ENCODE data around the gene RNMT. TPM values are rescaled to one million over a fixed set of nuclear protein-coding genes. Genes with fewer than 3 reads are reported as not detected.
"Not testable (repeated sequence)": the region's sequence is repeated elsewhere in the genome, so short reads cannot be mapped to it uniquely, and the experiment has no call there.

RNMT gene
- total RNA-seq, 1 experiment from 2014 or later: 30.1 TPM

DNA sequence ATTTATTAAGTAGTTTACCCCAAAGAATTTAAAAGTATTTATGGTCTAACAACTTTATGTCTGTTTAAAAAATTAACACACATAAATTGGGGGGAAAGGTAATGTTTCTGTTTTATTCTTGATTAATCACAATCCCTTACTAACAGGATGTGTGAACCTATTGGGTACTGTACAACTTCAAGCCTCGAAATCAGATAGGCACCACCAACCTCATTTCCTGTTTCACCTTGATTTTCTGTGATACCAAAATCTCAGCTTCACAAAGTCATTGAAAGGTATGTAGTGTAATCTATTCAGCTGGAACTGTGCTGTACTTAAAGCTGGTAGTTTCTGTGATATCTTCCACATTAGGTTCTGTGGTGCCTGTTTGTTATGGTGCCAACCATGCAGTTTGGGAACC, 4.0 kb downstream of the RNMT start:
- DNase-seq (ENCODE audit: extremely low read depth, low read depth): no peak

DNA sequence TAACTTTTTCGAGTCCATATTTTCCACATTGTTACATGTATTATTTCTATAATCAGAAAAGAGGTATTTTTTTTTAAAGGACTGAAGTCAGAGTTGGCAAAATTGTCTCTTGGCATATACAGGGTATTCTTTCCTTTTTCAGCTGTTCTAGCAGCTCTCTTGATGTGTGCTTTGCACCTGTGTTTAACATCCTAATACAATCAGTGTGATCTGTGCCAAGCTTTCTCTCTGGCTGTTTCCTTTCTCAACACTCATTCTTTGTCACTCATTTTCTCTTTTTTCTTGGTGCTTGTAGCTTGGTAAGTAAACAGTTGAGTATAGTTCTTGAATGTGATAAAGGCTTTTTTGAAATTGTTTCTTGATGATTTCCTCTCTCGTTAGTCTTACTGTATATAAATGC, 9.2 kb downstream of the RNMT start:
- DNase-seq (ENCODE audit: extremely low read depth, low read depth): no peak

DNA sequence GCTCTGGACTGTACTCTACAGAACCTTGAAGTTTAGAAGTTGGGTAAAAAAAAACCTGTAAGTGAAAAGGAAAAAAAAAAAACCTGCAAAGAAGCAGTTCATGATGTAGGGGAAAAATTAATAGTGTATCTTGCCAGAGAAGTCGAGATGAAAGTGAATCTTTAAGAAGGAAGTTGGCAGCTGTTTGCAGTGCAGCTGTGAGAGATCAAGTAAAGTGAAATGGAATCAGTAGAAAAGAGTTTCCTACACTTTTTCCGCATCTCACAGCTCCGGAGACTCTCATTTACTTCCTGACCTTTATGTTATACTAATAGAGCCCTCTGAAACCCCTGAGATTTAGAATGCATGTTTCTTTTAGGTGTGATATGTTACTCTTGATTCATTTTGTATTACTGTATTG, 19.2 kb downstream of the RNMT start:
- no peak for DNase-seq (ENCODE audit: extremely low read depth, low read depth)

DNA sequence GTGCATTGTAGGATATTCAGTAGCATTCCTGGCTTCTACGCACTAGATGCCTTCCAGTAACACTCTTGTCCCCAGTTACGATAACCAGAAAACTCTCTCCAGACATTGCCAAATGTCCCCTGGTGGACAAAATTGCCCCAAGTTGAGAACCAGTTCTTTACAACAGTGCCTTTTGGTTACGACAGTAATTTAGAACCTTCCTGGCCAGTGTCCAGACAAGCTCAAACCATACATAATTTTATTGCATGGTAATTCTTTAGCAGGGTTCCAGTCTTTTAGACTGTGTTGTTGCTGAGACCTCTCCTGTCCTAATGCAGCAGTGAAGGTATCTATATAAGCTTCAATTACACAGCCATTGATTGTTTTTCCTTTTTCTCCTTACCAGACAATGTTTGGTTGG, 20.2 kb downstream of the RNMT start:
- no peak for DNase-seq (ENCODE audit: extremely low read depth, low read depth)

DNA sequence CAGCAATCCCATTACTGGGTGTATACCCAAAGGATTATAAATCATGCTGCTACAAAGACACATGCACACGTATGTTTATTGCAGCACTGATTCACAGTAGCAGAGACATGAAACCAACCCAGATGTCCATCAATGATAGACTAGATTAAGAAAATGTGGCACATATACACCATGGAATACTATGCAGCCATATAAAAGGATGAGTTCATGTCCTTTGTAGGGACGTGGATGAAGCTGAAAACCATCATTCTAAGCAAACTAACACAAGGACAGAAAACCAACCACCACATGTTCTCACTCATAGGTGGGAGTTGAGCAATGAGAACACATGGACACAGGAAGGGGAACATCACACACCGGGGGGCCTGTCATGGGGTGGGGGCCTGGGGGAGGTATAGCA, 25.1 kb downstream of the RNMT start:
- DNase-seq (ENCODE audit: extremely low read depth, low read depth): not testable (repeated sequence)

DNA sequence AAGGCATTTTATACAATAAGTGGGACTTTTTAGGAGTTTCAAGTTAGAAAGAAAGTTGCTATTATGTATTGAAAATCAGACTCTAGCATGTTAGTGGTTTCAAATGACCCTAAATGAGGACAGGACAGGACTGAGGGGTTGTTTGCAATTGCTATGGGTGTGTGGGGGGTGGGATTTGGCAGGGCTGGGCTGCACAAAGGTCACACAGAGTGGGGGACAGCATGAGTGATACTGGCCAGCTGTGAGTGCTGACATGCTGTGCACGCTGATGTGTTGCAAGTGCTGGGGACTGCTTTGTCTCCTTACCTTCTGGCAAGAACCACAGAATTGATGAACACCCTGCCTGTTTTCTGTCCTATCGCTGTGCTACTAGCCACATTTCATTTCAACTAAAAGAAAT, 29.8 kb downstream of the RNMT start:
- DNase-seq (ENCODE audit: extremely low read depth, low read depth): no peak

DNA sequence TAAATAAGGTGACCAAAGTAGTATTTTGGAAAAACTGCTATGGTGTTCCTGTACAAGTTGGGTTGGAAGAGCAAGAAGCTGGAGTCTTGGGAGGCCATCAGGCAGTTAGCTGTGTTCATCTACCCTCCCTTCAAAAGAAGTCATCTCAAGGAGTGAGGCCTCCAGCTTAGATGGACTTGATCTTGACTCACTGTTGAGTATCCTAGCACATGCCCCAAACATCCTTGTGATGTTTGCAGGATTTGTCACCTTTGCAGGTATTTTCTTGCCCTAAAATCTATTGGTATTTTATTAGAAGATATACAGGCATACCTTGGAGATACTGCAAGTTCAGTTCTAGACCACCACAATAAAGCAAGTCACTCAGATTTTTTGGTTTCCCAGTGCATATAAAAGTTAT, 30.2 kb downstream of the RNMT start:
- DNase-seq (ENCODE audit: extremely low read depth, low read depth): no peak

DNA sequence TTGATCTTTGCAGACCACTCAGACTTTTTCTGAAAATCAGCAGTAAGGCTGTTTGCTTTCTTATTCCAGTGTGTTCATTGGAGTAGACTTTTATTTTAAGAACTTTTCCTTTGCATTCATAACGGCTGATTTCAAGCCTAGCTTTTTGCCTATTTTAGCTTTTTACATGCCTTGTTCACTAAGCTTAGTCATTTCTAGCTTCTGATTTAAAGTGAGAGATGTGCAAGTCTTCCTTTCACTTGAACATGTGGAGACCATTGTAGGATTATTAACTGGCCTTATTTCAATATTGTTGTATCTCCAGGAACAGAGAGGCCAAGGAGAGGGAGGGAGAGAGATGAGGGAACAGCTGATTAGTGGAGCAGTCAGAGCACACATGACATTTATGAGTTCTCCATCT, 32.1 kb downstream of the RNMT start:
- no peak for DNase-seq (ENCODE audit: extremely low read depth, low read depth)

DNA sequence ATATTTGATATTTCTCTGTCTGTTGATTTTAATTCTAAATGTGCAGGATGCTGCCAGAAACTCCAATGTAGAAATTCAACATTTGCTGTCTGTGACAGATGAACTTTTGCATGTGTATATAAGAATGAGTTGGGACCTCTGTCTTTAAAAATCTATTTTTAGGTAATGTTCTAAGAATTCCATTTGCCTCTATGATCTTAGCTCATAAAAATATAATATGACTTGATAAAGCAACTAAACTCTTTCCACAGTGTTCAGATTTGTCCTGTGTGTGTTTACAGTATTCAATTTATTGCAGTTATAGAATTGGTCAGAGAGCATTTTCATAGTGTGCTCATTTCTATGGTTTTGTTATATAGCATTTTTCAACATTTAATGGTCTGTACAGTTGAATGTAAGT, 33.6 kb downstream of the RNMT start:
- no peak for DNase-seq (ENCODE audit: extremely low read depth, low read depth)

DNA sequence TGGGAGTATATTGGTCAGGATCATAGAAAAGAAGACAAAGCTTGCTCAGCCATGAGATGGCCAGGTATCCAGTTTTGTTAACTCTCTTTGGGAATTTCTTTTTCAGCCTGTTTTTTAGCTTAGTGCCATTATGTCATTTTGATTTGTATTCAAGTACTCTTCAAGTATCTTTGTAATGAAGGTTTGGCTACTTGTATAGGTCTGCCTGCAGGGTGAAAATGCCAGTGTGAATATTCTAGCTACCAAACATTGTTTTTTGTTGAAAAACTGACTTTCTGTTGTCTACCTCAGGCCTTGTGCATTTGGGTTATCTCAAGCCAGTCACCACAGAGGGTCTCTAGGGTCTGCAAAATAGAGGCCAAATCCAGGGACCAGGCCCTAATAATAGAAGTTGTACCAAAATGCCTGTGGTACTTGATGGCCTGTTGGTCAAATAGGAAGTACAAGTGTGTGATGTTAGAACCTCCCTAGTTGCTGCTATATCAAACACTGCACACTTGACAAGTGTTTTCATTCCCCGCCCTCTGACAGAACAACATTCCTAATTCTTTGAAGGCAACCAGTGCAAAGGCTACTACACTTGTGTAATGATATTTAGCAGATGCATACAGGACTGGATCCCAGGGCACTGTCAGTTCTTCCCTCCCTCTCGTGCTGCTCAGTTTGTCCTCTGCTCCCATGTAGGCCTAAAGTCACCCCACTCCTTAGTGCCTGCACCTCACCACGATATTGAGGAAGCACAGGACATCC, 36.4 kb downstream of the RNMT start:
- no peak for DNase-seq (ENCODE audit: extremely low read depth, low read depth)

DNA sequence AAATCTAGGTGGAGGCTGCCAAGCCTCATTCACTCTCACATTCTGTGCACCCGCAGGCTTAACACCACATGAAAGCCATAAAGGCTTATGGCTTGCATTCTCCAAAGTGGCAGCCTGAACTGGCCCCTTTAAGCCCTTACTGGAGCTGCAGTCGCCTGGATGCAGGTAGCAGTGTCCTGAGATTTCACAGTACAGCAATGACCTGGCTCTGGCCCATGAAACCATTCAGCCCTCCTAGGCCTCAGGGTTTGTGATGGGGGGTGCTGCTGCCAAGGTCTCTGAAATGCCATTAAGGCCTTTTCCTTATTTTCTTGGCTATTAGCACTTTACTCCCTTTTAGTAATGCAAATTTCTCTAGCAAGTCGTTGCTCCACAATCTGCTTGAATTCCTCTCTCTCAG, 48.6 kb downstream of the RNMT start:
- no peak for DNase-seq (ENCODE audit: extremely low read depth, low read depth)

DNA sequence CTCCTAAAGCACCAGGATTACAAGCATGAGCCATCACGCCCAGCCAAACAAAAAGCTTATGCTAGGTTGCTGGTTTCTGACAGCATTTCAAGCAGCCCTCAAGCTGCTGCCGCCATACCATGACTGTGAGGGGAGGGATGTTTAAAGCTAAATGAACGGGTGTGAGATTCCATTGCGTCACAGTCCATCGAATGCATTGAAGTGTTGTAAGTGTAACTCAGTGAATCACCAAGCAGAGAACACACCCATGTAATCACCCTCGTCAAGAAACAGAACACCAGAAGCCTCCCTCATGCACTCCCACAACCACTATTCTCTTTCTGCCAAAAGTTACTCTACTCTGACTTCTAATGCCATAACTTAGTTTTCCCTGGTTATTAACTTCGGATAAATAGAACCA, 64.7 kb downstream of the RNMT start:
- peak; percentile 58 for DNase-seq (ENCODE audit: extremely low read depth, low read depth)

DNA sequence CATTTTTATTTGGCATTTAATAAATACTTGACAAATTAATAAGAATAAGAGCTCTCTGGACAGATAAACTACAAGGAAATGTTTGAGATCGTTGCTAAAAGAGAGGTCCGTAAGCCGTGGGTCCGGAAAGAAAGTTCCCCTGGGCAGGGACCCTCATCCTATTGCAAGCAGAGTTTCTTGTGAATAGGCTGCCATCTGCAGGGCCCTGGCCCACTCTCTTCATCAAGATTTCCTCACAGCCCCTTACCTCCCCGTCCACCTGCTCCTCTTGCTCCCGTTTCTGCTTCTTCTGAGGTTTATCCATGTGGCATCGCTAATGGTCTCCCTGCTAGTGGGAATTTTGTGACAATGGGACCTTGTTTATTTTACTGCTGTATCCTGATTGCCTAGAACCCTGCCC, 67.3 kb downstream of the RNMT start:
- no peak for DNase-seq (ENCODE audit: extremely low read depth, low read depth)

DNA sequence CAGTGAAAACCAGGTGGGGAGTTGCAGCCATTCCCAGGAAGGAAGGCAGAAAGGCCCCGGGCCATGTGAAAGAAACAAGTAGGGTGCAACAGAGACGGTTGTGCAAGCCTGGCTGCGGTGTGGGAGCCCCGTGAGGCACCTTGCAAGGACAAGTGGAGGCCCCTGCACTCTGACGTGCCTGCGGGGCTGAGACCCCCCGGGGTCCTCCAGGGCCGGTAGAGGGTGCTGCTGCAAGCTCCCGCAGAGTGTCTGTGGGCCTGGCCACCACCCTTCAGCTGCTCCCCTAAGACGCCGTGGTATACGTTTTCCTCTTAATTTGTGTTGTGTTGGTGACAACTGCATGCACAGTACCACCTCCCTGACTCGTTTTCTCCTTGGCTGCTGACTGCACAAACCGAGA, 70.0 kb downstream of the RNMT start:
- DNase-seq (ENCODE audit: extremely low read depth, low read depth): no peak

DNA sequence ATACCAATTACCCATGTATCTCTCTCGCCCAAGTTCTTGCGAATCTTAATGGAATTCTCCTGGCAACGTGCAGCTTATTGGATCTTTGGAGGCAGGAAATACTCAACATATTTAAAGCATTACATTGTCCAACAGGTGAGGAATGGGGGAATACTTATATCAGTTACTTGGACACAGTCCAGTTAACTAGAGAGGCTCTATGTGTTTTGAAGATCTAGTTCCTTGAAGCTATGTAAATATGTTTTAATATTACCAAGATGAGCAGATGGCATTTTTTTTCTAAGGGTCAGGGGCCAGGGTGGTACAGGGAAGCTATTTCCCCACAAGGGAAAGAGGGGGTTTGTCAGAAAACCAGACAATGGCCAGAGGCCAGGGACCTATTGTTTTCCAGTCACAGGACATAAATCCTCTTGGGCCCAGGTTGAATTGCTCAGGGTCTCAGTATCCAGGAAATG, 70.7 kb downstream of the RNMT start:
- no peak for DNase-seq (ENCODE audit: extremely low read depth, low read depth)

DNA sequence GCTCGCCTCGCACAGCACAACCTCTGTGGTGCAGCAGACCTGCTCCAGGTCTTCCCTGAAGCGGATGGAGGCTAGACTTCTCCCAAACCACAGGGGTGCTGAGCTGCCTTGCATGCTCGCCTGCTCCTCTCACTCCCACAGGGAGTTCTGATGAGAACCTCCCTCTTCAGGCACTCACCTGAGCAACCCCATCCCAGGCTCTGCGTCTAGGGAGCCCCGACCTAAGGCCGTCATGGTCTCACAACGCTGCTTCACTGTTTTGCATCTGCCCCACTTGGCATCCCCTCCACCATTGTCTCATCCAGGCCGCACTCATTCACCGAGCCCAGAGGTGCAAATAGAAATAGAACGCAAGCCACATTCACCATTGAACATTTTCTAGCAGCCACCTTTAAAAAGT, 72.9 kb downstream of the RNMT start:
- DNase-seq (ENCODE audit: extremely low read depth, low read depth): no peak

DNA sequence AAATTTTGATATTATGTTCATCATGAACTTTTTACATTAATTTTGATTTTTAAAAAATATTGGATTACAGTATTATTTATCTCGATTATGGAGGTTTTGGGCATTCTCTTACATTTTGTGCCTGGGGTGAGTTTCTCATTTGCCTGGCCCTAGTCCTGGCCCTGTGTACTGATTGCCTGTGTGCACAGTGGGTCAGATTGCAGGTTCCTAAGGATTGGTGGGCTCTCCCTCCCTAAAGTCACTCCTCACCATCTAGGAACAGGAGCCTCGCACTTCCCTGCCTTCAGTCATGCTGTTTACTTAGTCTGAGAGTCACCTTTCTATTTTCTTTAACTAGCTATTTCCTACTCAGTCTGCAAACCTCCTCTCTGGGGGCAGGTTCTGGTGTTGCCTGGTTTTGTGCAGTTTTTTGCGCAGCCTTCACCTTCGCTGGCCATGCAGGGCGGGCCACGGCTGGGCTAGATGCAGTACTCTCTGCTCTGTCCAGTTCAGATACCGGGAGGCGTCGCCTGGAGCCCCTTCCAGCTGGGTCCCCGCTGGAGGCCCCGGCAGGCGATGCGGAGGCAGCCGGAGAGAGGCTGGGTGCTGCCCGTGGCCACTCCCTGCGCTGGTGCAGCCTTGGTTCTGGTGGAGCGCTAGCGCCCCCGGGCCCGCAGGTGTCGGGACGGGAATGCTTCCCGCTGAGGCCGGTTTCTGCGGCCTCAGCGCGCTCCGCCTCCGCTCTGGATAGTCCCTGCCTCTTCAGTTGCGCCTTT, 74.2 kb downstream of the RNMT start:
- peak; percentile 47 for DNase-seq (ENCODE audit: extremely low read depth, low read depth)

DNA sequence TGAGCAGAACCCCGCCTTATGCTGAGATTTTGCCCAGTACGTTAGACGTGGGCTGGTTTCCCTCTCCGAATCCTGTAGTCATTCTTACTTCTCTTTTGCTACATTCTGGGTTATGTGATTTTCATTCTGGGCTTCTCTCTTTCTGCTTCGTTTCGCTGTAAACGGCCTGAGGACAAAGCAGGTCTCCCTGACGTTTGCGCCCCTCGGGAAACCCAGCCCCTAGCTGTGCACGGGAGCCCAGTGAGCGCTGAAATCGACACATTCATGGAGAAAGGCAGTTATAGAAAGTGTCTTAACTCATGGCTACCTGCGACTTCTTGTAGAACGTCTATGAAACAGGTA, 74.8 kb downstream of the RNMT start:
- no peak for DNase-seq (ENCODE audit: extremely low read depth, low read depth)

DNA sequence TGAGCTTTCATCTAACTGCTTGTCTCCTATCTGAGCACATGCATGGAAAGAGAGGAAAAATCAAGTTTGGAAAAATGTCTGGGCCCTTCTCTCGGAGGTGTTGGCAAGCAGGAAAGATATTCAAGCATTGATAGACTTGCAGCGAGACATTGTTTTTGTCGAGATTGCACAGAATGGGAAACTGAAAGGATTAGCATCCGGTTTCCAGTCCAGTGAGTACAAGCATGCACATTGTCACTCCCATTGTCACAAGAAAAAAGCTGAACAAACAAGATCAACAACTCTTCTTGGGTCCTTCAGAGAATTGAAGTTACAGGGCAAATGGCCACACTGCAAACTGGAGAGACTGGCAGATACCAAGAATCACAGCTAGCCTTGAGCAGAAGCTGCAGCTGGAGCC, 77.8 kb downstream of the RNMT start:
- no peak for DNase-seq (ENCODE audit: extremely low read depth, low read depth)

DNA sequence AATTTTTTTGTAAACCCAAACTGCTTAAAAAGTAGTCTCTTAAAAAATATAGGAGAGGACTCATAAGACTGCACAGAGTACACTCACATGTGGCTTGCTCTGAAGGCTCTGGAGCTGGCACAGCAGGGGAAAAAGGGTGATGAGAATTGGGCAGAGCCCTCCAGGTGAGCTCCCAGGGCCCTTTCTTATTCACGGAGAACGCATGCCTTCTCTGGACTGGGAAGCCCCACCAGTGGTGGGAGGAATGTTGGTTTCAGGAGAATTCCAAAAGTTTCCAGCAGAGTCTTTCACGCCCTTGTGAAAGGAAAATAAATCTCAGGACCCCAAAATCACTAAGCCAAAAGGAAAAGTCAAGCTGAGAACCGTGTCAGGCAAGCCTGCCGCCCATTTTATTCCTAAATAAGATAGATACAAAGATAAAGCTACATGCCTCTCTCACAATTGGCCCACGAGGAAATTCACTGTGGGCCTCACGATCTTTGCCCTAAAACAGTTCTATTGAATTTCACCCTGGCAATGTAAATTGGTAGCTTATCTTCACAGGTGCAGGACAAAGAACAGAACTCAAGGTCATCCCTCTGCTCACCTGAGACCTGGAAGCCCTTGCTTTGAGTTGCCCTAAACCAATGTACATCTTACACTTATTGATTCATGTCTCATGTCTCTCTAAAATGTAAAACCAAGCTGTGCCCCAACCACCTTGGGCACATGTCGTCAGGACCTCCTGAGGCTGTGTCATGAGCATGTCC, 82.0 kb downstream of the RNMT start:
- no peak for DNase-seq (ENCODE audit: extremely low read depth, low read depth)

DNA sequence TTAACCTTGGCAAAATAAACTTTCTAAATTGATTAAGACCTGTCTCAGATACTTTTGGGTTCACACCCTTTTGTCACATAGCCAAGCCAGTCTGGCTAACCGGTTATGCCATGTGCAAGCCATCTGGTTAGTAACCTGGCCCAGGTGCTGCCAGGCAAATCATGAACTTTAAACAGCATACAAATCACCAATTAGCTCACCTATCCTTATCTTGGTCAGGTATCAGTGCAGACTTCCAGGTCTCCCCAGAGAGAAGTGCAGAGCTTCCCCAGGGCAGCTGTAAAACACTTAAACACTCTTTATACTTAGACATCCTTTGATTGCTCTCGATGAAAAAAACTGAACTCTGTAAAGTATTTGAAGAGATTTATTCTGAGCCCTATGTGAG, 82.6 kb downstream of the RNMT start:
- DNase-seq (ENCODE audit: extremely low read depth, low read depth): no peak
